IPS-15b (cell line): ENCODE results near the gene CAB39.

Experiments used
- H3K27me3 ChIP-seq: one replicate; pipeline ENCODE4 v1.6.1; 2013; ENCODE audit warnings: low read length; ENCODE audit not compliant: control insufficient read depth, insufficient read depth
- H3K36me3 ChIP-seq: one replicate; pipeline ENCODE4 v1.6.1; 2013; ENCODE audit warnings: low read length; ENCODE audit not compliant: control insufficient read depth, insufficient read depth
- H3K4me1 ChIP-seq: one replicate; pipeline ENCODE4 v1.6.1; 2013; ENCODE audit warnings: mild to moderate bottlenecking, low read length; ENCODE audit not compliant: control insufficient read depth, insufficient read depth
- H3K4me3 ChIP-seq: one replicate; pipeline ENCODE4 v1.5.1; 2013; ENCODE audit warnings: low read depth, low read length
- H3K9ac ChIP-seq: one replicate; pipeline ENCODE4 v1.6.1; 2013; ENCODE audit warnings: low read depth, mild to moderate bottlenecking, low read length
- H3K9me3 ChIP-seq: one replicate; pipeline ENCODE4 v1.6.1; 2013; ENCODE audit warnings: mild to moderate bottlenecking, low read length; ENCODE audit not compliant: control insufficient read depth, insufficient read depth

Gene CAB39

GRCh38 chr2:230779126-230779525, 66.5 kb downstream of the CAB39 start:
- no peak overlapping the region for H3K9ac ChIP-seq
- H3K9me3 ChIP-seq: peaks cover 2% of the 10 kb centered on the region
- no peaks in the 10 kb centered on the region for H3K4me1 ChIP-seq
- no peaks in the 10 kb centered on the region for H3K36me3 ChIP-seq
- no peak overlapping the region for H3K4me3 ChIP-seq
- no peaks in the 10 kb centered on the region for H3K27me3 ChIP-seq

GRCh38 chr2:230779607-230780006, 67.0 kb downstream of the CAB39 start:
- no peaks in the 10 kb centered on the region for H3K4me1 ChIP-seq
- H3K9me3 ChIP-seq: peaks cover 3% of the 10 kb centered on the region
- H3K27me3 ChIP-seq: no peaks in the 10 kb centered on the region
- no peak overlapping the region for H3K9ac ChIP-seq
- no peaks in the 10 kb centered on the region for H3K36me3 ChIP-seq
- no peak overlapping the region for H3K4me3 ChIP-seq

DNA sequence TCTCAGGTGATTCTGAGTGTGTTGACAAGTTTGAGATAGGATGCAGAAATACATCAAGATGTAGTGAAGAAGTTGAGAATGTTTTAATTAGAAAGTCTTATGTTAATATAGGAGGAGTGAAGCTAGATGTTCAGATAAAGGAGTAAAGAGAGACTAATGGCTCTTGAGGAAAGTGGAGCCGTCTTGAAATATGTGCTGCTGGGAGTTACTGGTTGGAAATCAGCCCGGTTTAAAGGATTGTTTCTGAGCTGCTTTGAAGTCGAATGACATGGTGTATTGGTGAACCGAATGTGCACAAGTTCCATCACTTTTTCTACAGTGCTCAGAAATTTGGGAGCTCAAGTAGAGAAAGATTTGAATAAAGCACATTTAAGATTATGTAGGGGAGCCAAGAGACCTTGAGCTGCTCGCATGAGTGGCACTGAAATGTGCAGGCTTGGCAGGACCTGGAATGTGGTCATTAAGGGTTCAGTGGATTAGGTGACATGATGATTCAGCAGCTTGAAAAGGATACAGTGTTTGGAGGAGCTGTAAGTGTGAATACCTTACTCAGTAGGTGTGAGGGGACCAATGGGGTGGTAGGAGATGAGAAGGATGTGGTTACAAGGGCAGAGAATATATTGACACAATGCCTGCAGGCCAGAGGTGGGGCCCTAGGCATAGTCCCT, 68.6 kb downstream of the CAB39 start:
- no peak overlapping the region for H3K9ac ChIP-seq
- H3K27me3 ChIP-seq: no peaks in the 10 kb centered on the region
- no peaks in the 10 kb centered on the region for H3K36me3 ChIP-seq
- H3K9me3 ChIP-seq: peaks cover 3% of the 10 kb centered on the region
- H3K4me1 ChIP-seq: no peaks in the 10 kb centered on the region
- no peak overlapping the region for H3K4me3 ChIP-seq

GRCh38 chr2:230783101-230783500, 70.5 kb downstream of the CAB39 start:
- Histone ChIP-seq H3K9ac (no peak overlapping the region), H3K4me1 (no peaks in the 10 kb centered on the region), H3K27me3 (no peaks in the 10 kb centered on the region), H3K9me3 (peaks cover 3% of the 10 kb centered on the region), H3K4me3 (no peak overlapping the region), H3K36me3 (no peaks in the 10 kb centered on the region)

GRCh38 chr2:230784795-230785194, 72.2 kb downstream of the CAB39 start:
- Histone ChIP-seq H3K36me3 (no peaks in the 10 kb centered on the region), H3K4me1 (no peaks in the 10 kb centered on the region), H3K27me3 (no peaks in the 10 kb centered on the region), H3K9me3 (peaks cover 5% of the 10 kb centered on the region), H3K4me3 (no peak overlapping the region), H3K9ac (no peak overlapping the region)

DNA sequence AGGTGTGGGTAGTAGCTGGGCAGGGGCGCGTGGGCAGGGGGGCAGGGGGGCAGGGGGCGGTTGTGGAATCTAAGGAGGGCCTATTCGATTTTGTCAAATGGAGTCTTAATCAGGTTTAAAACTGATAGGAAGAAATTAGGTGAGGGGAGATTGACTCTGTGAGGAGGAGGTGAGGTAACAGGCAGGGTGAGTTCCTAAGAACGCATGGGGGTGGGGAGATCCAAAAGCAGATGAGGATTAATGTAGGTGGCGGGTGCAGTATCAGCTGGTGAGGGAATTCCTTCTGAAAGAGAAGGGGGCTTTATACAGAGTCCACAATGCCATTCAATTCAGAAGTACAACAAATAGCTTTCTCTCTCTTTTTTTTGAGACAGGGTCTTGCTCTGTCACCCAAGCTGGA, 72.7 kb downstream of the CAB39 start:
- Histone ChIP-seq H3K4me3 (no peak overlapping the region), H3K9me3 (peaks cover 5% of the 10 kb centered on the region), H3K4me1 (no peaks in the 10 kb centered on the region), H3K36me3 (no peaks in the 10 kb centered on the region), H3K27me3 (no peaks in the 10 kb centered on the region), H3K9ac (no peak overlapping the region)

- Histone ChIP-seq H3K27me3 (no peaks in the 10 kb centered on the region), H3K4me3 (no peak overlapping the region), H3K9ac (no peak overlapping the region), H3K4me1 (no peaks in the 10 kb centered on the region), H3K9me3 (peaks cover 5% of the 10 kb centered on the region), H3K36me3 (no peaks in the 10 kb centered on the region)
Observed at GRCh38 chr2:230787101-230787500, 74.5 kb downstream of the CAB39 start.

GRCh38 chr2:230788554-230789175, 76.0 kb downstream of the CAB39 start:
- Histone ChIP-seq H3K4me3 (no peak overlapping the region), H3K36me3 (no peaks in the 10 kb centered on the region)

GRCh38 chr2:230790981-230791380, 78.3 kb downstream of the CAB39 start:
- Histone ChIP-seq H3K9ac (no peak overlapping the region), H3K27me3 (no peaks in the 10 kb centered on the region), H3K4me3 (no peak overlapping the region), H3K9me3 (peaks cover 2% of the 10 kb centered on the region), H3K36me3 (no peaks in the 10 kb centered on the region), H3K4me1 (no peaks in the 10 kb centered on the region)

More at GRCh38 chr2:230788554-230789175, 76.0 kb downstream of the CAB39 start:
- no peaks in the 10 kb centered on the region for H3K27me3 ChIP-seq
- no peaks in the 10 kb centered on the region for H3K4me1 ChIP-seq
- no peak overlapping the region for H3K9ac ChIP-seq
- H3K9me3 ChIP-seq: peaks cover 5% of the 10 kb centered on the region

DNA sequence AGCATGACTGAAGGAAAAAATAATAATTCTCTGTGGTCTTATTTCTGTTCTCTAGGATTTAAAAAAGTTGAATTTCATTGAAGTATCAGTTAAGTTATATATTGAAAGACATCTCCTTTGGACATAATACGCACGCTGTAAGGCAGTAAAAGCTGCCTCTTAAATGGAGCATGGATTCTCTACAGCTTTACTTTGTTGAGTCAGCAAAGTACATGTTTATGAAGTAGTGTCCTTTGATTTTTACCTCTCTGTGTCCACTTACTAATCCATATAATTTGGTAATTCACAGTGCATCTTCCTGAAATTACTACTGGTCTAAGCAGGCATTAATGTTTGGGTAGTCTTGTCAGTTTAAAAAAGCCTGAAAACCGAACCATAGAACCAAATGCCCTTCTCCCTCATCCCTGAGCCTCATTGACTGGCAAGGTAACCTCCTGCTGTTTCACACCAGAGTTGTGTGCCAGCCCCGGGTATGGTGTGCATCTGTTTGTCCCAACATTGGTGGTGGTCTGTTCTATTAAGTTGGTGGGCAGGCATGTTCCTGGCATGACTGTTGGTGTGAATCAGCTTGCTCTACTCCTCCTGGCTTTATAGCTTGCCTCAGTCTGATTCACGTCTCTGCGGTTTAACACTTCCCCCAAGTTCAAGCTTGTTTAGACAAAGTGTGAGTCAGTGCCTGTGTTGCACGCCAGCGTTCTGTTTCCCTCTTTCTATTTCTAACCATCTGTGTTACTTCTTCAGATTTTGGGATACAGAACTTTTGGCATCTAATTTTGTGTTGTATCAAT, 81.1 kb downstream of the CAB39 start:
- H3K27me3 ChIP-seq: no peaks in the 10 kb centered on the region
- H3K4me1 ChIP-seq: no peaks in the 10 kb centered on the region
- H3K4me3 ChIP-seq: no peak overlapping the region
- H3K9me3 ChIP-seq: no peaks in the 10 kb centered on the region
- no peaks in the 10 kb centered on the region for H3K36me3 ChIP-seq
- H3K9ac ChIP-seq: no peak overlapping the region

DNA sequence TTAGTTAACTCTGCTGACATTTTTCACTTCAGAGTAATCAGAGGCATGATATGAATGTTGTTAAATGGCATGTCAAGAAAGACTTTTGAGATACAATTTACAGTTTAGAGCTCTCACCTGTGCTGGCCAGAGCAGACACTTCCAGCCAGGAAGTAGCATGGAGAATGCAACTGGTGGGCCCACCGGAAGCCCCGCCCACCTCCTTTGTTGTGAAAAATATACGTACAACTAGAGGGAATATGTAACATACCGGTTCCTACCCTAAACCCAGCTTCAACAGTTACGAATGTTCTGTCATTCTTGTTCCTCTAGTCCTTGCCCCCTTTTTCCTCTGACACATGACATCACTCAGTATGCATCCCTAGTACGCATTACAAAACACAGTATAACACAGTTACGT, 81.9 kb downstream of the CAB39 start:
- H3K9ac ChIP-seq: no peak overlapping the region
- H3K36me3 ChIP-seq: no peaks in the 10 kb centered on the region

DNA sequence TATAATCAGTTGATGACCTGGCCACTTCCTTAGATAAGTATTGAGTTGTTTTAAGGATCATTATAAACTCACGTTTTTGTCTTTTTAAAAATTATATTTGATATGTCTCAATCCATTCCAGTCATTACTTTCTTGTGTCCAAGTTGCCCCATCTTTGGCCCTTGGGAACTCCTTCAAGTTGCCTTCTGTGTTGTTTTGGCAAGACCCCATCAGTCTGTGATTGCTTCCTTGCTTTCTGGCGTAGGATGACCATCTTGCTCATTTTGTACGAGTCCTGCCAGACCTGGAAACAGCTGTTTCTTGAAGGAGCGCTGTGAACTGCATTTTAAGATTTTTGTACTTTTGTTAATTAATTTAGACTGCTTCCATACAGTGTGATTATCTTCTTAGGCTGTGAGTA, 83.2 kb downstream of the CAB39 start:
- Histone ChIP-seq H3K4me3 (no peak overlapping the region), H3K9ac (no peak overlapping the region), H3K27me3 (no peaks in the 10 kb centered on the region), H3K4me1 (no peaks in the 10 kb centered on the region), H3K36me3 (no peaks in the 10 kb centered on the region), H3K9me3 (no peaks in the 10 kb centered on the region)

More for the DNA sequence above, 81.9 kb downstream of the CAB39 start:
- Histone ChIP-seq H3K4me3 (no peak overlapping the region), H3K9me3 (no peaks in the 10 kb centered on the region), H3K27me3 (no peaks in the 10 kb centered on the region), H3K4me1 (no peaks in the 10 kb centered on the region)
